WTC11 (cell line): ENCODE results near the gene CRACR2A. TPM values are rescaled to one million over a fixed set of nuclear protein-coding genes. Genes with fewer than 3 reads are reported as not detected.

Experiments
- ATAC-seq: fragments of 200-7000 bp; cut with Tn5 transposase; 2 replicates; pipeline ENCODE4 v1.10.0; 2021; ENCODE audit warnings: mild to moderate bottlenecking, moderate library complexity
- CTCF ChIA-PET: fragments of 300-600 bp; sonication (Branson Sonifier 250); formaldehyde crosslinking; loops from one replicate; lab custom pipeline; 2021; ENCODE audit warnings: antibody characterized with exemption; lab: Charles Lee
- POLR2A ChIA-PET: fragments of 350-600 bp; sonication (Branson Sonifier 250); formaldehyde crosslinking; loops from one replicate; lab custom pipeline; 2021; ENCODE audit warnings: antibody characterized with exemption; lab: Charles Lee
- DNase-seq: peaks from one replicate; pipeline ENCODE4 v3.0.0; 2021; ENCODE audit warnings: low spot score
- H3K27ac Mint-ChIP-seq: 2 replicates; pipeline ENCODE4 v1.8.0; 2021; ENCODE audit warnings: mixed read lengths
- H3K27me3 Mint-ChIP-seq: 2 replicates; pipeline ENCODE4 v1.8.0; 2021; ENCODE audit warnings: low read depth, mild to moderate bottlenecking, moderate library complexity, mixed read lengths
- H3K36me3 Mint-ChIP-seq: 2 replicates; pipeline ENCODE4 v1.8.0; 2021; ENCODE audit warnings: mixed read lengths
- H3K4me1 Mint-ChIP-seq: 2 replicates; pipeline ENCODE4 v1.8.0; 2022; ENCODE audit warnings: mixed read lengths
- H3K4me3 Mint-ChIP-seq: 2 replicates; pipeline ENCODE4 v1.8.0; 2021; ENCODE audit warnings: mild to moderate bottlenecking, moderate library complexity, mixed read lengths
- H3K9me3 Mint-ChIP-seq: 2 replicates; pipeline ENCODE4 v1.8.0; 2021; ENCODE audit warnings: mixed read lengths
- AFF4 ChIP-seq: sonication (generic); formaldehyde crosslinking; IDR thresholded peaks from 2 replicates; pipeline ENCODE4 v1.8.1; 2023; ENCODE audit warnings: mild to moderate bottlenecking, missing genetic modification reagents, borderline replicate concordance
- FOXK1 ChIP-seq: sonication (generic); formaldehyde crosslinking; IDR thresholded peaks from 2 replicates; pipeline ENCODE4 v1.8.0; 2022; ENCODE audit warnings: mild to moderate bottlenecking, moderate library complexity, missing genetic modification reagents
- HMGXB4 ChIP-seq: sonication (generic); formaldehyde crosslinking; IDR thresholded peaks from 2 replicates; pipeline ENCODE4 v1.8.1; 2023; ENCODE audit warnings: mild to moderate bottlenecking, moderate library complexity, missing genetic modification reagents
- IRF1 ChIP-seq: sonication (generic); formaldehyde crosslinking; IDR thresholded peaks from 2 replicates; pipeline ENCODE4 v1.8.0; 2023; ENCODE audit warnings: missing genetic modification reagents
- NFYB ChIP-seq: sonication (generic); formaldehyde crosslinking; conservative IDR thresholded peaks from 2 replicates; pipeline ENCODE4 v1.8.0; 2022; ENCODE audit warnings: low read depth, missing genetic modification reagents
- SMAD3 ChIP-seq: sonication (generic); formaldehyde crosslinking; IDR thresholded peaks from 2 replicates; pipeline ENCODE4 v1.8.0; 2022; ENCODE audit warnings: missing genetic modification reagents, mild to moderate bottlenecking, borderline replicate concordance
- ZBTB21 ChIP-seq: sonication (generic); formaldehyde crosslinking; IDR thresholded peaks from 2 replicates; pipeline ENCODE4 v1.8.1; 2023; ENCODE audit warnings: mild to moderate bottlenecking, missing genetic modification reagents, borderline replicate concordance
- ZNF121 ChIP-seq: sonication (generic); formaldehyde crosslinking; IDR thresholded peaks from 2 replicates; pipeline ENCODE4 v1.8.0; 2023; ENCODE audit warnings: missing genetic modification reagents
- ZNF396 ChIP-seq: fragments of 250-450 bp; sonication (Bioruptor Pico); IDR thresholded peaks from 2 replicates; pipeline ENCODE4 v1.8.0; 2021; ENCODE audit warnings: mild to moderate bottlenecking, moderate library complexity, borderline replicate concordance
- total RNA-seq: library from RNA; stranded (reverse); gene quantifications from 3 replicates; pipeline ENCODE4 v1.2.3, GENCODE V29; 2021
- TF ChIP-seq, protein P1 (sequence below): sonication (generic); formaldehyde crosslinking; IDR thresholded peaks from 2 replicates; pipeline ENCODE4 v1.8.0; 2023; ENCODE audit warnings: mild to moderate bottlenecking, missing genetic modification reagents
- TF ChIP-seq, protein P2 (sequence below): sonication (generic); formaldehyde crosslinking; IDR thresholded peaks from 2 replicates; pipeline ENCODE4 v1.8.1; 2022; ENCODE audit warnings: mild to moderate bottlenecking, missing genetic modification reagents, moderate library complexity, borderline replicate concordance
- TF ChIP-seq, protein P3 (sequence below): fragments of 250-450 bp; sonication (Bioruptor Pico); IDR thresholded peaks from 2 replicates; pipeline ENCODE4 v1.9.0; 2021; ENCODE audit warnings: mild to moderate bottlenecking
- TF ChIP-seq, protein P4 (sequence below): fragments of 250-450 bp; sonication (Bioruptor Pico); IDR thresholded peaks from 2 replicates; pipeline ENCODE4 v1.9.0; 2021; ENCODE audit warnings: moderate library complexity, mild to moderate bottlenecking, inconsistent platforms, borderline replicate concordance

CRACR2A gene
- total RNA-seq, 1 experiment from 2014 or later, result 2.6 TPM

DNA sequence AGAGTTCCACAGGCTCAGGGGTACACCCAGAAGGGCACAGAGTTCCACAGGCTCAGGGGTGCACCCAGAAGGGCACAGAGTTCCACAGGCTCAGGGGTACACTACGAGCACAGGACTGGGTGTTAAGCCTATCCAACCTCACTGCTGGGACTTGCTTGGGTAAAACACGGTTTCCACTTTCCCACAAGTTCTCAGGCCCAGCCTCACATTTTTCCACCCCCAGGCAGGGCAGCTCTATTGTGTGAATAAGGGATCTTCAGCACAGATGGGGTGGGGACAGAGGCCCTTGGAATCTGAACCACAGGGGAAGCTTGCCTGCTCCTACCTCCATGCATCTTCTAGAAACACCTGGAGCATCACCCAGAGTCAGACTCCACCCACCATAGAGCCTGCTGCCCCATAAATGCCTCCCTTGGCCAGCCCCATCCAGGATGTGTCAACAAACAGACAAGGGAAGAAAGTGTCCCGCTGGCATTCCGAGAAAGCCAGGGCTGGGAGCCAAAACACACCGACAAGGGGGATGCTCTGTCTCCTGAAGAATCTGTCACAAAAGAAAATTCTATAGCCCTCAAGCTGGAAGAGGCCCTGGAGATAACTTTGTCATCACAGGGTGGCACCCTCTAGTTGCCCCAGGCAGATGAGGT is 4.8 kb downstream of the CRACR2A start (continued):
- TF ChIP-seq, protein P1, sequence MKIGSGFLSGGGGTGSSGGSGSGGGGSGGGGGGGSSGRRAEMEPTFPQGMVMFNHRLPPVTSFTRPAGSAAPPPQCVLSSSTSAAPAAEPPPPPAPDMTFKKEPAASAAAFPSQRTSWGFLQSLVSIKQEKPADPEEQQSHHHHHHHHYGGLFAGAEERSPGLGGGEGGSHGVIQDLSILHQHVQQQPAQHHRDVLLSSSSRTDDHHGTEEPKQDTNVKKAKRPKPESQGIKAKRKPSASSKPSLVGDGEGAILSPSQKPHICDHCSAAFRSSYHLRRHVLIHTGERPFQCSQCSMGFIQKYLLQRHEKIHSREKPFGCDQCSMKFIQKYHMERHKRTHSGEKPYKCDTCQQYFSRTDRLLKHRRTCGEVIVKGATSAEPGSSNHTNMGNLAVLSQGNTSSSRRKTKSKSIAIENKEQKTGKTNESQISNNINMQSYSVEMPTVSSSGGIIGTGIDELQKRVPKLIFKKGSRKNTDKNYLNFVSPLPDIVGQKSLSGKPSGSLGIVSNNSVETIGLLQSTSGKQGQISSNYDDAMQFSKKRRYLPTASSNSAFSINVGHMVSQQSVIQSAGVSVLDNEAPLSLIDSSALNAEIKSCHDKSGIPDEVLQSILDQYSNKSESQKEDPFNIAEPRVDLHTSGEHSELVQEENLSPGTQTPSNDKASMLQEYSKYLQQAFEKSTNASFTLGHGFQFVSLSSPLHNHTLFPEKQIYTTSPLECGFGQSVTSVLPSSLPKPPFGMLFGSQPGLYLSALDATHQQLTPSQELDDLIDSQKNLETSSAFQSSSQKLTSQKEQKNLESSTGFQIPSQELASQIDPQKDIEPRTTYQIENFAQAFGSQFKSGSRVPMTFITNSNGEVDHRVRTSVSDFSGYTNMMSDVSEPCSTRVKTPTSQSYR (CRISPR knock-in tag), result no peak
- no peak for TF ChIP-seq HMGXB4 (CRISPR knock-in tag)
- TF ChIP-seq NFYB (CRISPR knock-in tag), result no peak

DNA sequence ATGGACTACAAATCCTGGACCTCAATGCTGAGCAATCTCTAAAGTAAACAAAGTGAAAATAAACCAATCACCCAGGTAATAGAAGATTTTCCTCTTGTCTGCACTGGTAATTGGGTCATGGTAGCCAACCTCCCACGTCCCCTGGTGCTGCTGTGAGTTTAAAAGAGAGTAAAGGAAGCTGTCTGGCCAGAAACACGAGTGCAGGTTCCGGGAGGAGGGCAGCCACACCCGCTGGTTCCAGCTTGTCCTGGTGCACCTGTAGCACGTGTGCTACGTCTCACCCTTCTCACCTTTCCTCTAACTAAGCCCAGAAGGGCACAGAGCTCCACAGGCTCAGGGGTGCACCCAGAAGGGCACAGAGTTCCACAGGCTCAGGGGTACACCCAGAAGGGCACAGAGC is 5.4 kb downstream of the CRACR2A start:
- Mint-ChIP-seq H3K4me3 (no peak overlapping the region), H3K9me3 (peaks cover 8% of the 10 kb centered on the region), H3K36me3 (no peaks in the 10 kb centered on the region), H3K27ac (no peak overlapping the region), H3K4me1 (no peaks in the 10 kb centered on the region), H3K27me3 (peaks cover 17% of the 10 kb centered on the region)
- ATAC-seq, result no peak
- POLR2A ChIA-PET, result no interaction called here
- DNase-seq, result no peak
- CTCF ChIA-PET, result no interaction called here
- no peak for TF ChIP-seq ZNF121 (CRISPR knock-in tag)
- no peak for TF ChIP-seq IRF1 (CRISPR knock-in tag)

DNA sequence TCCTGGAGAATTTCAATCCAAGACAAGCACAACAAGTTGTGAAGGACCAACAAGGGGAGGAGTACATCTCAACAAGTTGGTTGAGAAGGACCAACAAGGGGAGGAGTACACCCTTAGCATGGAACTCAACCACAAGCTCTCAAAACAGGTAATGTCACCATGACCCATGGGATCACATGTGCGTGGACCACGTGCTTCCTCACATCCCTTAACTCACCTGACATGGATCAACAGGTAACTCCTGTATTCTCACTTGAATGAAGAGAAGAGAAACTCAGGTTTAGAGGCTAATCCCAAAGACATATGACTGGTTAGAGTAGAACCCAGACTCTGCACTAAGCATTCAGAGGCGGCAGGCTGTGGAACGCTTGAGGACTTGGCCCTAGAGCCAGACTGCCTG is 6.2 kb downstream of the CRACR2A start:
- no peak for ATAC-seq
- no peak for DNase-seq
- no peaks in the 10 kb centered on the region for H3K4me1 Mint-ChIP-seq
- no peak overlapping the region for H3K4me3 Mint-ChIP-seq
- peaks cover 8% of the 10 kb centered on the region for H3K9me3 Mint-ChIP-seq
- H3K27me3 Mint-ChIP-seq, result peaks cover 9% of the 10 kb centered on the region
- no peak overlapping the region for H3K27ac Mint-ChIP-seq
- CTCF ChIA-PET, result no interaction called here
- POLR2A ChIA-PET, result no interaction called here
- no peaks in the 10 kb centered on the region for H3K36me3 Mint-ChIP-seq
- TF ChIP-seq ZBTB21 (CRISPR knock-in tag) (no peak), SMAD3 (CRISPR knock-in tag) (no peak), ZNF396 (CRISPR knock-in tag) (no peak), FOXK1 (CRISPR knock-in tag) (no peak), AFF4 (no peak)
- TF ChIP-seq, protein P2, sequence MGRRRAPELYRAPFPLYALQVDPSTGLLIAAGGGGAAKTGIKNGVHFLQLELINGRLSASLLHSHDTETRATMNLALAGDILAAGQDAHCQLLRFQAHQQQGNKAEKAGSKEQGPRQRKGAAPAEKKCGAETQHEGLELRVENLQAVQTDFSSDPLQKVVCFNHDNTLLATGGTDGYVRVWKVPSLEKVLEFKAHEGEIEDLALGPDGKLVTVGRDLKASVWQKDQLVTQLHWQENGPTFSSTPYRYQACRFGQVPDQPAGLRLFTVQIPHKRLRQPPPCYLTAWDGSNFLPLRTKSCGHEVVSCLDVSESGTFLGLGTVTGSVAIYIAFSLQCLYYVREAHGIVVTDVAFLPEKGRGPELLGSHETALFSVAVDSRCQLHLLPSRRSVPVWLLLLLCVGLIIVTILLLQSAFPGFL (CRISPR knock-in tag), result no peak
- TF ChIP-seq, protein P3, sequence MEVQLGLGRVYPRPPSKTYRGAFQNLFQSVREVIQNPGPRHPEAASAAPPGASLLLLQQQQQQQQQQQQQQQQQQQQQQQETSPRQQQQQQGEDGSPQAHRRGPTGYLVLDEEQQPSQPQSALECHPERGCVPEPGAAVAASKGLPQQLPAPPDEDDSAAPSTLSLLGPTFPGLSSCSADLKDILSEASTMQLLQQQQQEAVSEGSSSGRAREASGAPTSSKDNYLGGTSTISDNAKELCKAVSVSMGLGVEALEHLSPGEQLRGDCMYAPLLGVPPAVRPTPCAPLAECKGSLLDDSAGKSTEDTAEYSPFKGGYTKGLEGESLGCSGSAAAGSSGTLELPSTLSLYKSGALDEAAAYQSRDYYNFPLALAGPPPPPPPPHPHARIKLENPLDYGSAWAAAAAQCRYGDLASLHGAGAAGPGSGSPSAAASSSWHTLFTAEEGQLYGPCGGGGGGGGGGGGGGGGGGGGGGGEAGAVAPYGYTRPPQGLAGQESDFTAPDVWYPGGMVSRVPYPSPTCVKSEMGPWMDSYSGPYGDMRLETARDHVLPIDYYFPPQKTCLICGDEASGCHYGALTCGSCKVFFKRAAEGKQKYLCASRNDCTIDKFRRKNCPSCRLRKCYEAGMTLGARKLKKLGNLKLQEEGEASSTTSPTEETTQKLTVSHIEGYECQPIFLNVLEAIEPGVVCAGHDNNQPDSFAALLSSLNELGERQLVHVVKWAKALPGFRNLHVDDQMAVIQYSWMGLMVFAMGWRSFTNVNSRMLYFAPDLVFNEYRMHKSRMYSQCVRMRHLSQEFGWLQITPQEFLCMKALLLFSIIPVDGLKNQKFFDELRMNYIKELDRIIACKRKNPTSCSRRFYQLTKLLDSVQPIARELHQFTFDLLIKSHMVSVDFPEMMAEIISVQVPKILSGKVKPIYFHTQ (CRISPR knock-in tag), result no peak
- TF ChIP-seq, protein P4, sequence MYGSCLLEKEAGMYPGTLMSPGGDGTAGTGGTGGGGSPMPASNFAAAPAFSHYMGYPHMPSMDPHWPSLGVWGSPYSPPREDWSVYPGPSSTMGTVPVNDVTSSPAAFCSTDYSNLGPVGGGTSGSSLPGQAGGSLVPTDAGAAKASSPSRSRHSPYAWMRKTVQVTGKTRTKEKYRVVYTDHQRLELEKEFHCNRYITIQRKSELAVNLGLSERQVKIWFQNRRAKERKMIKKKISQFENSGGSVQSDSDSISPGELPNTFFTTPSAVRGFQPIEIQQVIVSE, result no peak
